ENCODE measurements around the gene CAMLG.

CAMLG gene

DNA sequence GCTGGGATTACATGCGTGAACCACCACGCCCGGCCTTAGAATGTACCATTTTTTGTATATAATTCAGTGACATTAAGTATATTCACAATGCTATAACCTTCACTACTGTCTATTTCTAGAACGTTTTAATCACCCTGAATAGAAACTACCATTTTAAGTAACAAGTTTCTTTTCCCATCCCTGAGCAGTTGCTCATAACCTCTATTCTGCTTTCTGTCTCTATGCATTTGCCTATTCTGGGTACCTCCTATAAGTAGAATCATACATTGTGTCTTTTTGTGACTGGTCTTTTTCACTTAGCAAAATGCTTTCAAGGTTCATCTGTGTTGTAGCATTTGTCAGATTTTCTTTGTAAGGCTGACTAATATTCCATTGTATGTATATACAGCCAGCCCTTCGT is 60.1 kb downstream of the CAMLG start:
- TF ChIP-seq, protein P1, sequence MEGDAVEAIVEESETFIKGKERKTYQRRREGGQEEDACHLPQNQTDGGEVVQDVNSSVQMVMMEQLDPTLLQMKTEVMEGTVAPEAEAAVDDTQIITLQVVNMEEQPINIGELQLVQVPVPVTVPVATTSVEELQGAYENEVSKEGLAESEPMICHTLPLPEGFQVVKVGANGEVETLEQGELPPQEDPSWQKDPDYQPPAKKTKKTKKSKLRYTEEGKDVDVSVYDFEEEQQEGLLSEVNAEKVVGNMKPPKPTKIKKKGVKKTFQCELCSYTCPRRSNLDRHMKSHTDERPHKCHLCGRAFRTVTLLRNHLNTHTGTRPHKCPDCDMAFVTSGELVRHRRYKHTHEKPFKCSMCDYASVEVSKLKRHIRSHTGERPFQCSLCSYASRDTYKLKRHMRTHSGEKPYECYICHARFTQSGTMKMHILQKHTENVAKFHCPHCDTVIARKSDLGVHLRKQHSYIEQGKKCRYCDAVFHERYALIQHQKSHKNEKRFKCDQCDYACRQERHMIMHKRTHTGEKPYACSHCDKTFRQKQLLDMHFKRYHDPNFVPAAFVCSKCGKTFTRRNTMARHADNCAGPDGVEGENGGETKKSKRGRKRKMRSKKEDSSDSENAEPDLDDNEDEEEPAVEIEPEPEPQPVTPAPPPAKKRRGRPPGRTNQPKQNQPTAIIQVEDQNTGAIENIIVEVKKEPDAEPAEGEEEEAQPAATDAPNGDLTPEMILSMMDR (IDR thresholded peaks at IDR 0.05), result no peak

More for the DNA sequence above, 60.1 kb downstream of the CAMLG start:
- no peak for DNase-seq (ENCODE audit: low spot score)
- no peak overlapping the region for H3K27ac ChIP-seq
- H3K4me3 ChIP-seq, result no peak overlapping the region

Data from coronary artery (tissue), 2 donors.